GM12872 (cell line): ENCODE data around the gene CAPN12.

Experiments used
- TF ChIP-seq, protein P1 (sequence below): IDR thresholded peaks from 3 replicates; pipeline ENCODE4 v1.5.1; 2011; ENCODE audit warnings: low read depth, mild to moderate bottlenecking, low read length, moderate library complexity; ENCODE audit not compliant: insufficient read depth

Gene CAPN12

GRCh38 chr19:38733241-38733492 is 11.1 kb downstream of the CAPN12 start:
- TF ChIP-seq, protein P1, sequence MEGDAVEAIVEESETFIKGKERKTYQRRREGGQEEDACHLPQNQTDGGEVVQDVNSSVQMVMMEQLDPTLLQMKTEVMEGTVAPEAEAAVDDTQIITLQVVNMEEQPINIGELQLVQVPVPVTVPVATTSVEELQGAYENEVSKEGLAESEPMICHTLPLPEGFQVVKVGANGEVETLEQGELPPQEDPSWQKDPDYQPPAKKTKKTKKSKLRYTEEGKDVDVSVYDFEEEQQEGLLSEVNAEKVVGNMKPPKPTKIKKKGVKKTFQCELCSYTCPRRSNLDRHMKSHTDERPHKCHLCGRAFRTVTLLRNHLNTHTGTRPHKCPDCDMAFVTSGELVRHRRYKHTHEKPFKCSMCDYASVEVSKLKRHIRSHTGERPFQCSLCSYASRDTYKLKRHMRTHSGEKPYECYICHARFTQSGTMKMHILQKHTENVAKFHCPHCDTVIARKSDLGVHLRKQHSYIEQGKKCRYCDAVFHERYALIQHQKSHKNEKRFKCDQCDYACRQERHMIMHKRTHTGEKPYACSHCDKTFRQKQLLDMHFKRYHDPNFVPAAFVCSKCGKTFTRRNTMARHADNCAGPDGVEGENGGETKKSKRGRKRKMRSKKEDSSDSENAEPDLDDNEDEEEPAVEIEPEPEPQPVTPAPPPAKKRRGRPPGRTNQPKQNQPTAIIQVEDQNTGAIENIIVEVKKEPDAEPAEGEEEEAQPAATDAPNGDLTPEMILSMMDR = no peak

GRCh38 chr19:38731654-38732301 is 12.5 kb downstream of the CAPN12 start:
- TF ChIP-seq, protein P1 = no peak

- TF ChIP-seq, protein P1 = no peak
Observed at GRCh38 chr19:38730731-38731589, 13.3 kb downstream of the CAPN12 start.

DNA sequence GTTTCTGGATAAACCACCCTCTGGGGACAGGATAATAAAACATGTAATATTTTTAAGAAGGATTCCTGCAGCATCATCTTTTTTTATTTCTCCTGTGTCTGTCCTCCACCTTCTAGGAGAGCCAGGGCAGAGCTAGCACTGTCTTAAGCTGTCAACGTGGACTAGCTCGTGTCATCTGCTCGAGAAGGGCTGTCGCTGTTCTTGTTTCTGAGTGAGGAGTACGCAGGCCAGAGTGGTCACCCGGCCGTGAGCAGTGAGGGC is 13.9 kb downstream of the CAPN12 start:
- TF ChIP-seq, protein P1 = no peak

GRCh38 chr19:38729653-38730469 is 14.4 kb downstream of the CAPN12 start:
- TF ChIP-seq, protein P1 = peak; percentile 89

- TF ChIP-seq, protein P1 = no peak
Observed at GRCh38 chr19:38728752-38729541, 15.3 kb downstream of the CAPN12 start.
